HEK293 (cell line): ENCODE results near the gene ST6GAL1.

Experiments used
- CTCF ChIA-PET: fragments of 350-600 bp; formaldehyde crosslinking; extraction: SDS; loops from one replicate; lab custom pipeline; 2021; ENCODE audit warnings: antibody characterized with exemption; lab: Yijun Ruan, JAX
- POLR2A ChIA-PET: fragments of 300-600 bp; formaldehyde crosslinking; extraction: SDS; loops from one replicate; lab custom pipeline; 2020; ENCODE audit warnings: antibody characterized with exemption, inconsistent platforms; lab: Yijun Ruan, JAX
- H3K27ac ChIP-seq: fragments of 200-500 bp; sonication (Bioruptor generic); 2 replicates; pipeline ENCODE4 v1.5.1; 2014; ENCODE audit warnings: low read depth, low read length, control low read depth, inconsistent platforms; ENCODE audit errors: extremely low read depth
- H3K36me3 ChIP-seq, 2 experiments: fragments of 200-500 bp in 1 of 2; sonication (Bioruptor generic) in 1 of 2; 1 replicate in 1 of 2; 2 replicates in 1 of 2; pipeline ENCODE4 v1.5.1; 2014 to 2017; ENCODE audit warnings: inconsistent platforms in 2 of 2, low read length in 2 of 2; ENCODE audit not compliant: control insufficient read depth in 2 of 2, insufficient read depth in 1 of 2
- H3K4me1 ChIP-seq: fragments of 200-500 bp; sonication (Bioruptor generic); 2 replicates; pipeline ENCODE4 v1.5.1; 2014; ENCODE audit warnings: mild to moderate bottlenecking, low read length, inconsistent platforms; ENCODE audit not compliant: control insufficient read depth, insufficient read depth
- H3K4me3 ChIP-seq: 2 replicates; pipeline ENCODE4 v1.5.1; 2011; ENCODE audit warnings: low read depth, mild to moderate bottlenecking, control low read depth, low read length, moderate library complexity
- H3K9me3 ChIP-seq: fragments of 200-500 bp; sonication (Bioruptor generic); 2 replicates; pipeline ENCODE4 v1.5.1; 2014; ENCODE audit warnings: low read depth, low read length, inconsistent platforms; ENCODE audit not compliant: control insufficient read depth, insufficient read depth
- FEZF1 ChIP-seq: fragments of 450-650 bp; formaldehyde crosslinking; IDR thresholded peaks from 2 replicates; pipeline ENCODE4 v1.5.1; 2016; ENCODE audit warnings: missing biosample characterization, missing genetic modification characterization
- KLF16 ChIP-seq: fragments of 450-650 bp; formaldehyde crosslinking; IDR thresholded peaks from 2 replicates; pipeline ENCODE4 v1.5.1; 2017; ENCODE audit warnings: missing biosample characterization, missing genetic modification characterization
- OVOL3 ChIP-seq: fragments of 450-650 bp; formaldehyde crosslinking; IDR thresholded peaks from 2 replicates; pipeline ENCODE4 v1.5.1; 2016; ENCODE audit warnings: missing biosample characterization, missing genetic modification characterization
- PBX3 ChIP-seq: sonication (generic); formaldehyde crosslinking; IDR thresholded peaks from 2 replicates; pipeline ENCODE4 v1.8.1; 2022; ENCODE audit warnings: mild to moderate bottlenecking, moderate library complexity, missing genetic modification reagents
- SALL2 ChIP-seq: fragments of 450-650 bp; formaldehyde crosslinking; IDR thresholded peaks from 2 replicates; pipeline ENCODE4 v1.5.0; 2017; ENCODE audit warnings: missing biosample characterization, mild to moderate bottlenecking, missing genetic modification characterization, borderline replicate concordance
- SCRT1 ChIP-seq: fragments of 450-650 bp; formaldehyde crosslinking; IDR thresholded peaks from 2 replicates; pipeline ENCODE4 v1.5.1; 2016; ENCODE audit warnings: missing biosample characterization, missing genetic modification characterization, borderline replicate concordance
- WT1 ChIP-seq: fragments of 450-650 bp; formaldehyde crosslinking; IDR thresholded peaks from 2 replicates; pipeline ENCODE4 v1.5.1; 2016; ENCODE audit warnings: missing biosample characterization, missing genetic modification characterization
- ZBTB20 ChIP-seq: fragments of 450-650 bp; formaldehyde crosslinking; IDR thresholded peaks from 2 replicates; pipeline ENCODE4 v1.5.1; 2016; ENCODE audit warnings: missing biosample characterization, missing genetic modification characterization
- ZFP41 ChIP-seq: fragments of 450-650 bp; formaldehyde crosslinking; IDR thresholded peaks from 2 replicates; pipeline ENCODE4 v1.5.1; 2016; ENCODE audit warnings: missing biosample characterization, missing genetic modification characterization, borderline replicate concordance
- ZNF10 ChIP-seq: fragments of 450-650 bp; formaldehyde crosslinking; IDR thresholded peaks from 2 replicates; pipeline ENCODE4 v1.5.1; 2017; ENCODE audit warnings: missing biosample characterization, missing genetic modification characterization
- ZNF132 ChIP-seq: fragments of 450-650 bp; formaldehyde crosslinking; IDR thresholded peaks from 2 replicates; pipeline ENCODE4 v1.5.1; 2017; ENCODE audit warnings: missing biosample characterization, missing genetic modification characterization, borderline replicate concordance
- ZNF169 ChIP-seq: fragments of 450-650 bp; formaldehyde crosslinking; IDR thresholded peaks from 2 replicates; pipeline ENCODE4 v1.5.1; 2016; ENCODE audit warnings: missing biosample characterization, missing genetic modification characterization
- ZNF174 ChIP-seq: fragments of 450-650 bp; formaldehyde crosslinking; IDR thresholded peaks from 2 replicates; pipeline ENCODE4 v1.5.0; 2017; ENCODE audit warnings: missing biosample characterization, mild to moderate bottlenecking, missing genetic modification characterization
- ZNF202 ChIP-seq: fragments of 450-650 bp; formaldehyde crosslinking; IDR thresholded peaks from 2 replicates; pipeline ENCODE4 v1.5.1; 2016; ENCODE audit warnings: missing biosample characterization, missing genetic modification characterization, borderline replicate concordance
- ZNF423 ChIP-seq: fragments of 450-650 bp; formaldehyde crosslinking; IDR thresholded peaks from 2 replicates; pipeline ENCODE4 v1.5.1; 2016; ENCODE audit warnings: missing biosample characterization, missing genetic modification characterization
- ZNF473 ChIP-seq: fragments of 450-650 bp; formaldehyde crosslinking; IDR thresholded peaks from 2 replicates; pipeline ENCODE4 v1.5.1; 2017; ENCODE audit warnings: missing biosample characterization, missing genetic modification characterization
- ZNF48 ChIP-seq: fragments of 450-650 bp; formaldehyde crosslinking; IDR thresholded peaks from 2 replicates; pipeline ENCODE4 v1.5.1; 2016; ENCODE audit warnings: missing biosample characterization, missing genetic modification characterization
- ZNF558 ChIP-seq: fragments of 450-650 bp; formaldehyde crosslinking; IDR thresholded peaks from 2 replicates; pipeline ENCODE4 v1.5.1; 2016; ENCODE audit warnings: missing biosample characterization, missing genetic modification characterization
- ZNF560 ChIP-seq: fragments of 450-650 bp; formaldehyde crosslinking; IDR thresholded peaks from 2 replicates; pipeline ENCODE4 v1.5.1; 2017; ENCODE audit warnings: missing biosample characterization, missing genetic modification characterization, borderline replicate concordance
- ZNF670 ChIP-seq: fragments of 450-650 bp; formaldehyde crosslinking; IDR thresholded peaks from 2 replicates; pipeline ENCODE4 v1.5.1; 2016; ENCODE audit warnings: missing biosample characterization, missing genetic modification characterization, low read depth
- ZNF785 ChIP-seq: fragments of 450-650 bp; formaldehyde crosslinking; IDR thresholded peaks from 2 replicates; pipeline ENCODE4 v1.5.1; 2016; ENCODE audit warnings: missing biosample characterization, missing genetic modification characterization
- ZNF792 ChIP-seq: fragments of 450-650 bp; formaldehyde crosslinking; IDR thresholded peaks from 2 replicates; pipeline ENCODE4 v1.5.1; 2016; ENCODE audit warnings: missing biosample characterization, missing genetic modification characterization
- ZSCAN23 ChIP-seq: fragments of 450-650 bp; formaldehyde crosslinking; IDR thresholded peaks from 2 replicates; pipeline ENCODE4 v1.5.1; 2016; ENCODE audit warnings: missing biosample characterization, missing genetic modification characterization
- ZXDB ChIP-seq: fragments of 450-650 bp; formaldehyde crosslinking; IDR thresholded peaks from 2 replicates; pipeline ENCODE4 v1.5.1; 2016; ENCODE audit warnings: missing biosample characterization, missing genetic modification characterization
- TF ChIP-seq, protein P1 (sequence below): fragments of 450-650 bp; formaldehyde crosslinking; IDR thresholded peaks from 2 replicates; pipeline ENCODE4 v1.5.1; 2016; ENCODE audit warnings: missing biosample characterization, missing genetic modification characterization
- TF ChIP-seq, protein P2 (sequence below): fragments of 450-650 bp; formaldehyde crosslinking; IDR thresholded peaks from 2 replicates; pipeline ENCODE4 v1.5.1; 2016; ENCODE audit warnings: missing biosample characterization, missing genetic modification characterization
- TF ChIP-seq, protein P3 (sequence below): fragments of 450-650 bp; formaldehyde crosslinking; IDR thresholded peaks from 2 replicates; pipeline ENCODE4 v1.5.1; 2017; ENCODE audit warnings: missing biosample characterization, missing genetic modification characterization

ST6GAL1 gene

DNA sequence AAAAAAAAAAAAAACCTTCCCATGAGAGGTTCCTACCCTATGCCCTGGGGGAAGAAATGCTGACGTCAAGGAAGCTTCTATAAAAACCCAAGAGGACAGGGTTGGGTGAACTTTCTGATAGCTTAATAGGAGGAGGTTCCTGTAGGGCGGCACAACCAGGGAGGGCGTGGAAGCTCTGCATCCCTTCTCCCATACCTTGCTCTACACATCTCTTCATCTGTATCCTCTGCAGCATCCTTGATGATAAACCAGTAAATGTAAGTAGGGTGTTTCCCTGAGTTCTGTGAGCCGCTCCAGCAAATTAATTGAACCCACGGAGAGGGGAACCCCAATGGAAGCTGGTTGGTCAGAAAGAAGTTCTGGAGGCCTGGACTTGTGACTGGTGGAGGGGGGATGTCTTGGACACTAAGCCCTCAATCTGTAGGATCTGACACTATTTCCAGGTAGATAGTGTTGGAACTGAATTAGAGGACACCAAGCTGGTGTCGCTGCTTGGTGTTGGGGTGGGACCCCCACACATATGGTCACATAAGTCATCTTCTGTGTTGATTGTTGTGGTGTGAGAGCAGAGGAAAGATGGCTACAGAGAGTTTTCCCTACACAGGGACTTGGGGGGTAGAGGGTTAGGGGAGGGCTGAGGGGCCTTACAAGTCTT is 91.5 kb downstream of the ST6GAL1 start (continued):
- TF ChIP-seq ZNF48 (tag by site-specific recombination) (no peak), ZNF792 (tag by site-specific recombination) (no peak), ZSCAN23 (tag by site-specific recombination) (no peak), ZNF423 (tag by site-specific recombination) (no peak), ZNF202 (tag by site-specific recombination) (no peak), ZNF670 (tag by site-specific recombination) (no peak), SCRT1 (tag by site-specific recombination) (no peak), PBX3 (no peak), SALL2 (tag by site-specific recombination) (no peak)
- TF ChIP-seq, protein P1, sequence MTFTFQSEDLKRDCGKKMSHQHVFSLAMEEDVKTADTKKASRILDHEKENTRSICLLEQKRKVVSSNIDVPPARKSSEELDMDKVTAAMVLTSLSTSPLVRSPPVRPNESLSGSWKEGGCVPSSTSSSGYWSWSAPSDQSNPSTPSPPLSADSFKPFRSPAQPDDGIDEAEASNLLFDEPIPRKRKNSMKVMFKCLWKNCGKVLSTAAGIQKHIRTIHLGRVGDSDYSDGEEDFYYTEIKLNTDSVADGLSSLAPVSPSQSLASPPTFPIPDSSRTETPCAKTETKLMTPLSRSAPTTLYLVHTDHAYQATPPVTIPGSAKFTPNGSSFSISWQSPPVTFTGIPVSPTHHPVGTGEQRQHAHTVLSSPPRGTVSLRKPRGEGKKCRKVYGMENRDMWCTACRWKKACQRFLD (tag by site-specific recombination), result no peak

- Histone ChIP-seq H3K4me3 (no peak overlapping the region), H3K36me3 (no peaks in the 10 kb centered on the region), H3K4me1 (no peaks in the 10 kb centered on the region), H3K9me3 (no peaks in the 10 kb centered on the region), H3K27ac (no peak overlapping the region)
- ChIA-PET POLR2A (no interaction called here), CTCF (no interaction called here)
- TF ChIP-seq ZNF560 (tag by site-specific recombination) (no peak), ZNF132 (tag by site-specific recombination) (no peak), ZNF558 (no peak), OVOL3 (tag by site-specific recombination) (no peak), FEZF1 (tag by site-specific recombination) (no peak), ZNF785 (no peak), ZXDB (tag by site-specific recombination) (no peak), ZNF174 (no peak), WT1 (tag by site-specific recombination) (no peak), ZNF473 (tag by site-specific recombination) (no peak), ZNF169 (tag by site-specific recombination) (no peak), ZFP41 (no peak), ZNF10 (tag by site-specific recombination) (no peak), ZBTB20 (tag by site-specific recombination) (no peak), KLF16 (tag by site-specific recombination) (no peak)
- TF ChIP-seq, protein P2, sequence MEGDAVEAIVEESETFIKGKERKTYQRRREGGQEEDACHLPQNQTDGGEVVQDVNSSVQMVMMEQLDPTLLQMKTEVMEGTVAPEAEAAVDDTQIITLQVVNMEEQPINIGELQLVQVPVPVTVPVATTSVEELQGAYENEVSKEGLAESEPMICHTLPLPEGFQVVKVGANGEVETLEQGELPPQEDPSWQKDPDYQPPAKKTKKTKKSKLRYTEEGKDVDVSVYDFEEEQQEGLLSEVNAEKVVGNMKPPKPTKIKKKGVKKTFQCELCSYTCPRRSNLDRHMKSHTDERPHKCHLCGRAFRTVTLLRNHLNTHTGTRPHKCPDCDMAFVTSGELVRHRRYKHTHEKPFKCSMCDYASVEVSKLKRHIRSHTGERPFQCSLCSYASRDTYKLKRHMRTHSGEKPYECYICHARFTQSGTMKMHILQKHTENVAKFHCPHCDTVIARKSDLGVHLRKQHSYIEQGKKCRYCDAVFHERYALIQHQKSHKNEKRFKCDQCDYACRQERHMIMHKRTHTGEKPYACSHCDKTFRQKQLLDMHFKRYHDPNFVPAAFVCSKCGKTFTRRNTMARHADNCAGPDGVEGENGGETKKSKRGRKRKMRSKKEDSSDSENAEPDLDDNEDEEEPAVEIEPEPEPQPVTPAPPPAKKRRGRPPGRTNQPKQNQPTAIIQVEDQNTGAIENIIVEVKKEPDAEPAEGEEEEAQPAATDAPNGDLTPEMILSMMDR (tag by site-specific recombination), result no peak
- TF ChIP-seq, protein P3, sequence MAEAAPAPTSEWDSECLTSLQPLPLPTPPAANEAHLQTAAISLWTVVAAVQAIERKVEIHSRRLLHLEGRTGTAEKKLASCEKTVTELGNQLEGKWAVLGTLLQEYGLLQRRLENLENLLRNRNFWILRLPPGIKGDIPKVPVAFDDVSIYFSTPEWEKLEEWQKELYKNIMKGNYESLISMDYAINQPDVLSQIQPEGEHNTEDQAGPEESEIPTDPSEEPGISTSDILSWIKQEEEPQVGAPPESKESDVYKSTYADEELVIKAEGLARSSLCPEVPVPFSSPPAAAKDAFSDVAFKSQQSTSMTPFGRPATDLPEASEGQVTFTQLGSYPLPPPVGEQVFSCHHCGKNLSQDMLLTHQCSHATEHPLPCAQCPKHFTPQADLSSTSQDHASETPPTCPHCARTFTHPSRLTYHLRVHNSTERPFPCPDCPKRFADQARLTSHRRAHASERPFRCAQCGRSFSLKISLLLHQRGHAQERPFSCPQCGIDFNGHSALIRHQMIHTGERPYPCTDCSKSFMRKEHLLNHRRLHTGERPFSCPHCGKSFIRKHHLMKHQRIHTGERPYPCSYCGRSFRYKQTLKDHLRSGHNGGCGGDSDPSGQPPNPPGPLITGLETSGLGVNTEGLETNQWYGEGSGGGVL (tag by site-specific recombination), result no peak
Measured at GRCh38 chr3:187022403-187023029, 92.2 kb downstream of the ST6GAL1 start.
